Lower leg skin (tissue), 3 donors: ENCODE measurements around the gene FCER2.

ENCODE experiments used
- POLR2A ChIP-seq, 2 donors: fragments of 450-650 bp; IDR thresholded peaks; one replicate each; pipeline ENCODE4 v1.6.1; 2016 to 2017; ENCODE audit warnings: antibody characterized with exemption in 2 of 2, mild to moderate bottlenecking in 1 of 2, moderate library complexity in 1 of 2
- TF ChIP-seq, protein P1 (sequence below), 3 donors: fragments of 450-650 bp; IDR thresholded peaks; one replicate each; pipeline ENCODE4 v1.5.1; 2016; ENCODE audit warnings: antibody characterized with exemption in 3 of 3, mild to moderate bottlenecking in 3 of 3, moderate library complexity in 2 of 3

DNA sequence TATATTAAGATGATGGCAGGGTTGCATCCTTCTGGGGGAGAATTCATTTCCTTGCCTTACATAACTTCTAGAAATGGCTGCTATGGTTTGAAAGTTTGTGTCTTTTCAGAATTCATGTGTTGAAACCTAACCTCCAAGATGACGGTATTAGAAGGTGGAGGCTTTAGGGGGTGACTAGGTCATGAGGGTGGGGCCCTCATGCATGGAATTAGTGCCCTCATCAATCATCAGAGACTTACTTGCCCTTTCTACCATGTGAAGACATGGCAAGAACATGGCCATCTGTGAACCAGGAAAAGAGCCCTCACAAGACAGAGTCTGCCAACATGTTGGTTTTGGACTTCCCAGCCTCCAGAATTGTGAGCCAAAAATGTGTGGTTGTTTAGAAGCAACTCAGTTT is 14.8 kb upstream of the FCER2 start:
- TF ChIP-seq, protein P1, sequence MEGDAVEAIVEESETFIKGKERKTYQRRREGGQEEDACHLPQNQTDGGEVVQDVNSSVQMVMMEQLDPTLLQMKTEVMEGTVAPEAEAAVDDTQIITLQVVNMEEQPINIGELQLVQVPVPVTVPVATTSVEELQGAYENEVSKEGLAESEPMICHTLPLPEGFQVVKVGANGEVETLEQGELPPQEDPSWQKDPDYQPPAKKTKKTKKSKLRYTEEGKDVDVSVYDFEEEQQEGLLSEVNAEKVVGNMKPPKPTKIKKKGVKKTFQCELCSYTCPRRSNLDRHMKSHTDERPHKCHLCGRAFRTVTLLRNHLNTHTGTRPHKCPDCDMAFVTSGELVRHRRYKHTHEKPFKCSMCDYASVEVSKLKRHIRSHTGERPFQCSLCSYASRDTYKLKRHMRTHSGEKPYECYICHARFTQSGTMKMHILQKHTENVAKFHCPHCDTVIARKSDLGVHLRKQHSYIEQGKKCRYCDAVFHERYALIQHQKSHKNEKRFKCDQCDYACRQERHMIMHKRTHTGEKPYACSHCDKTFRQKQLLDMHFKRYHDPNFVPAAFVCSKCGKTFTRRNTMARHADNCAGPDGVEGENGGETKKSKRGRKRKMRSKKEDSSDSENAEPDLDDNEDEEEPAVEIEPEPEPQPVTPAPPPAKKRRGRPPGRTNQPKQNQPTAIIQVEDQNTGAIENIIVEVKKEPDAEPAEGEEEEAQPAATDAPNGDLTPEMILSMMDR (IDR thresholded peaks at IDR 0.05): no peak
- no peak for TF ChIP-seq POLR2A (IDR thresholded peaks at IDR 0.05)
